GM12864 (cell line): ENCODE data around the gene BCL11A.

Source experiments
- DNase-seq: peaks from one replicate; pipeline ENCODE4 v3.0.0-alpha.2; 2011; ENCODE audit warnings: low read depth
- H3K4me3 ChIP-seq: 2 replicates; pipeline ENCODE4 v1.5.1; 2011; ENCODE audit warnings: mild to moderate bottlenecking, low read depth, low read length, control low read depth
- TF ChIP-seq, protein P1 (sequence below): IDR thresholded peaks from 2 replicates; pipeline ENCODE4 v1.5.1; 2011; ENCODE audit warnings: low read depth, mild to moderate bottlenecking, moderate library complexity, low read length, control low read depth, inconsistent platforms; ENCODE audit errors: missing control alignments

The BCL11A gene

DNA sequence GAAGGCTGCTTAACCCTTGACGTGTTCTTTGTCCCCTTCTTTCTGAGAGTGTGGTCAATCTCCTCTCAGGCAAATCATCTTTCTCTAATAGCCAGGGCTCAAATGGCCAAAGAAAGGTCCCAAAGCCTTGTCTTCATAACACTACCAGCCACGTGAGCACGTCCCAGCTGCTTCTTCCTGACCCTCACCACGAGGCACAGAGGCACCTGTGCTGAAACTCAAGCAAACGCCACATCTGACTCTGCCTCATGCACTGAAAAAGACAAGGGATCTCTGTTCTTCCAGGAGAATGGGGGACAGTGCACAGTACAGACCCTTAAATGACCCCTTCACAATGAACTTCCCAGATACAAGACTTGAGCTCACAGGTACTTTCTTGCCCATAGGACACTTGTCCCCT, 31.8 kb downstream of the BCL11A start:
- DNase-seq: no peak
- TF ChIP-seq, protein P1, sequence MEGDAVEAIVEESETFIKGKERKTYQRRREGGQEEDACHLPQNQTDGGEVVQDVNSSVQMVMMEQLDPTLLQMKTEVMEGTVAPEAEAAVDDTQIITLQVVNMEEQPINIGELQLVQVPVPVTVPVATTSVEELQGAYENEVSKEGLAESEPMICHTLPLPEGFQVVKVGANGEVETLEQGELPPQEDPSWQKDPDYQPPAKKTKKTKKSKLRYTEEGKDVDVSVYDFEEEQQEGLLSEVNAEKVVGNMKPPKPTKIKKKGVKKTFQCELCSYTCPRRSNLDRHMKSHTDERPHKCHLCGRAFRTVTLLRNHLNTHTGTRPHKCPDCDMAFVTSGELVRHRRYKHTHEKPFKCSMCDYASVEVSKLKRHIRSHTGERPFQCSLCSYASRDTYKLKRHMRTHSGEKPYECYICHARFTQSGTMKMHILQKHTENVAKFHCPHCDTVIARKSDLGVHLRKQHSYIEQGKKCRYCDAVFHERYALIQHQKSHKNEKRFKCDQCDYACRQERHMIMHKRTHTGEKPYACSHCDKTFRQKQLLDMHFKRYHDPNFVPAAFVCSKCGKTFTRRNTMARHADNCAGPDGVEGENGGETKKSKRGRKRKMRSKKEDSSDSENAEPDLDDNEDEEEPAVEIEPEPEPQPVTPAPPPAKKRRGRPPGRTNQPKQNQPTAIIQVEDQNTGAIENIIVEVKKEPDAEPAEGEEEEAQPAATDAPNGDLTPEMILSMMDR: no peak

DNA sequence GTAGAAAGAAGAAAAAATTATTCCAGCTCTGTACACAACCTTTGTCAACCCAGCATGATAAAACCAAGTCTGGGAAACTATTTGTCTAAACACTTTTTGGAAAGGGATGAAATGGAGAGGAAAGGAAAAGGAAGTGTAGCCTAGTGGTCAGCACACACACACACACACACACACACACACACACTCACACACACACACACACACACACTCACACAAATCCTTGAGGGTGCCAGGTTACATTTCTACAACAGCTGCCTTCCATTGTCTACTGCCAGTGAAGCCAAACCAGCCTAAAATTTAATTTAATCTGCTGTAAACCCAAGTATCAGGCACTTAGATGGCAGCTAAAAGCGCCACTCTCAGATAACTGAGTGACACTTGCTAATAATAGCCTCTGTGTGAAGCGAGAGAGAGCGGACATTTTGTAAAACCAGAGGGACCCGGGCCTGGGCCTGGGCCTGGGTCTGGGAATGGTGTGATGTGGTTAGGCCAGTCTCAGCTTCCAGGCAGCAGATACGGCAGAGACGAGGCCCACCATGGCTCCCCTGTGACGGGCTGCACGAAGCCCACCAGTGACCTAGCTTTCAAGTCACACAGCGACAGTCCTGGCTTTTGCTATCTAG, 32.4 kb downstream of the BCL11A start:
- H3K4me3 ChIP-seq: no peak overlapping the region
- DNase-seq: no peak
- TF ChIP-seq, protein P1: no peak

More for the DNA sequence above, 31.8 kb downstream of the BCL11A start:
- H3K4me3 ChIP-seq: no peak overlapping the region

DNA sequence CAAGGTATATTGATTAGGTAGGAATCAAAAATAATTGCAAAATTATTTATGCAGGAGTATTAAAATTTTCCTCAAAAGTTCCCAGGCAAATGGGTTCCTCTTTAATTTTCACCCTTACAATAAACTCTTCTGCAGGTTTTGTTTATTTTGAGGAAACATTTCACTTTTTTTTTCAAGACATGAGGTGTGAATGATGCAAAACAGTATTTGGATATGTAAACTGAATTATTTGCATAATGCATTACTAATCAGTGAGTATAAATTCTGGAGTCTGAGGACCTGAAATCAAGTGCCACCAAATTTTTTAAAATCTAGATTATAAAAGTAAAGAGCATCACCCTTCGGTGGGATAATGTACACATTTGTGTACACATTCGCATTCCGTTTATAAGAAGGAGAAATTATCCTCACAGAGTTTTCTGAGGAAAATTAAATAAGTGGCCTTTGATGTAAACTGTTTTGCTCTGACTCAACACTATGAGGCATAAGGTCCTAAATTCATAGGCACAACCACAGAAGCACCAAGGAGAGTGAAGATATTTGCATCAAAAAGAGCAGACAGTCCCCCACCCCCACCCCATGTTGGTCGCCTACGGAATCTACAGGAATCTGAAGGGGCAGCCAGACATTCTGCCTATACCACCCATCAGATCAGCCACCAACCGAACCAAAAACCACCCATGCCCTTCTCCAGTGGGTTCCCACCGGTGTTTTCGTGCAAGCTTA, 33.1 kb downstream of the BCL11A start:
- no peak overlapping the region for H3K4me3 ChIP-seq
- TF ChIP-seq, protein P1: no peak
- DNase-seq: no peak

DNA sequence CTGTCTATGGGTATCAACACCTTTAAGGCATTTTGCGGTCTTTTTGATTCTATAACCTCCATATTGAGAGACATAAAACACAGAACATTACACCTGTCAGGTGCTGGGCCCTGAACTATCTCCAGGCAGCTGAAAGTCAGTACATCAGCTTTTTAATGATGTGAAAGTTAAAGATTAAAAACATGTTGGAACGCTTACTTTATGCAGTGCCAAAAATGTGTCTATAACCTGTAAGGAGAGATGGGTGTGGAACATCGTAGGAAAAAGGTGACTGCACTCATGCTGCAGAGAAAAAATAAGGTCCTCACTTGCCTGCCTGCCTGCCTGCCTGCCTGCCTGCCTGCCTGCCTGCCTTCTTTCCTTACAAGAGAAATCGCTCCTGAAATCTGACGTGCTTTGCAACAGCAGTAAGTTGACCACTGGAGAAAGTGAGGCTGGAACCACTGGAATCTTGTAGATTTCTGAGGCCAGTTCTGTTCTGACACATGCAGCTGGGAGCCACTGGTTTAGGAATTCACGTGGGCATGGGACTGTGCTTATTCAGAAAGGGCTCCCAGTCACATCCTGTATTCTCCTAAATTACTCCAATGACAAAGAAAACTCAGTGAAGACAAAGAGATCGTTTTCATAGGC, 34.1 kb downstream of the BCL11A start:
- no peak for DNase-seq
- TF ChIP-seq, protein P1: no peak

DNA sequence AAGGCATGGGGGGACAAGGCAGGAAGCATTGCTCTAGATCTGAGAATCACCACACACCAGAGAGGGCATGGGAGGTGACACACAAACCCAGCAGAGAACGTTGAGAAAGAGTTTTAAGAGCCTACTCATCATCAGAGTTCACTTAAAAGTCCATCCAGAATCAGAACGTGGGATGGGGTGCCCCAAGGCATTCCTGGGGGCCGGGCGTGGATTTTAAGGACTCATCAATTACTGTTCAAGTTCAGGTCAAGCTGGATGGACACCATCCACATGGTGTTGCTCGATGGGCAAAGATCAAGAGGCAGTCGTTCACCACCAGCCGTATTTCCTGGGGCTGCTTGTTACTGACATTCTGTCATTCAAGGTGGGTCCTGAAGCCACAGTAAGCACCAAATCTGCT, 34.9 kb downstream of the BCL11A start:
- DNase-seq: no peak
- H3K4me3 ChIP-seq: no peak overlapping the region
- TF ChIP-seq, protein P1: no peak

More for the DNA sequence above, 34.1 kb downstream of the BCL11A start:
- no peak overlapping the region for H3K4me3 ChIP-seq

DNA sequence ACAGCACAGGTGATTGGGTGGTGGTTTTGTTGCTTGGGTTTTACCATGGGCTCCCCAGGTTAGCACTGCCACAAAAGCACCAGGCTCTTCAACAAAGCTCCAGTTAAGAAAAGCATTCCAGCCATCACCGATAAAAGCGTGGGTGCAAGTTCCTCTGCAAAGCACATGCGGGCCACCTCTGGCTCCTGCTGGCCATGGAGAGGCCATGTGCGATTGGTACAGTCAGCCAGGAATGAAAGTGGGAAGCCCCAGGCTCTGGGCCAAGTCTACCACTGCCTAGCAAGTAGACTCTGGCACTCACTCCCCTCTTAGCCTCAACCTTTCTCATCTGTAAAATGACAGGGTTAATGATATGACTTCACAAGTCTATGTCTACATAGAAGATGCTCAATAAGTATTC, 36.0 kb downstream of the BCL11A start:
- H3K4me3 ChIP-seq: no peak overlapping the region
- DNase-seq: no peak
- TF ChIP-seq, protein P1: no peak

DNA sequence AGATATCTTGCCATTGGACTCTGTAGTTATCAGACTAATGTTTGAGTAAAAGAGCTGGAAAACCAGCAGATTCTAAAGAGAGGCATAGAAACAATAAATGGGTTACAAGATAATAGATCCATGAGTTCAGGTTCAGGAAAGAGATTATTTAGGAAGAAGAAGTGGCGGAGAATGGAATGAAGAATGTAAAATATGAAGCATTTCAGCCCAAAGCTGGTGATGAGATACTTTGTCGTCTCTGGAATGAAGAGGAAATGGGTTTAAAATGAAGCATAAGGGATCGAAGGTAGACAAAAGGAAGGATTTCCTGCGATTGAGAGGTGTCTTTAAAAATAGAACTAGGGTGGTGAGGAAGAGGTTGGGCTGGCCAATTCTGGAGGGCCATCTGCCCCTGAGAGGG, 36.6 kb downstream of the BCL11A start:
- H3K4me3 ChIP-seq: no peak overlapping the region
- TF ChIP-seq, protein P1: no peak
- DNase-seq: no peak
